NCI-H748 (cell line): ENCODE results near the gene KLHL9.
A peak's percentile ranks its signal among the peaks of the same experiment; 100 is the strongest.

Experiments used
- DNase-seq: peaks from one replicate; lab custom pipeline; 2025; ENCODE audit not compliant: unreplicated experiment; lab: John Stamatoyannopoulos, UW

KLHL9 gene

DNA sequence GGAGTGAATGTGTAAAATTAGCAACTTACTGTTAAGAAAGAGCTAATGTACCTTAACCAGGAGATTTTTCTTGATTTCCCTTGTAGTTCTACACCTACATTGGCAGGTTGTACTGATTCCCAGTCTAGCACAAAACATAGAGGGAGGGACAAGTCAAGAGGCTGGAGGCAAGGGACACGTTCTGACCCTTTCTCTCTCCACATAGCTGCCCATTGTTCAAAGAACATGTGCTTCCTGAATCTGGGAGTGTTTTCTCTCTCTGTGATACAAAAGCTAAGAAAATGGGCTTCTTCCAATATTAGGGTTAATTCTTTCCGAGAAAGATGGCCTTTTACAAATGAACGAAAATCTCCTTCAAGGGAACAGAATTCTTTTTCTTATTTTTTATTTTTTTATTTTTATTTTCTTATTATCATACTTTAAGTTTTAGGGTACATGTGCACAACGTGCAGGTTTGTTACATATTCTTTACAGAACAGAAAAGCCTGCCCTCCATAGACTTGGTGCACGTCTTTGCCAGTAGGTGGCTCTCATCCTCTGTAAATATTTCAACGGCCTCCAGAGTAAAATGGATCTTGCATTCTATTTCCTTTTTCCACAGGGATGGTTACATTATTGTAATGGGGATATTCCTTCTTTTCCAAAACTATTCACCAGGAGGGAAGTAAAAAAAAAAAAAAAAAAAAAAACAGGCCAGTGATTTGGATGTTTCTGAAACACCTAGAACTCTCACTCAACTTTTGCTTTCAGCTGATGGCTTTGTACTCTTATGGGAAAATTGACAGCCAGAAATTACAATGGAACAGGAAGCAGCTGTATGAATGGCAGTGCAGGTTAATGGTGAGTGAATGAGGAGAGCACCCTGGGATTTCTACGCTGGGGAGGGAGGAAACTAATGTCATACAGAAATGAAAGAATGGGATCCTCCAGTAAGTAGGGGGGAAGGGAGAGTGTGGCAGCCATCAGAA, 17.0 kb downstream of the KLHL9 start:
- peak; percentile 54 for DNase-seq

- DNase-seq: no peak
Measured at GRCh38 chr9:21316860-21317259, 18.3 kb downstream of the KLHL9 start.

DNA sequence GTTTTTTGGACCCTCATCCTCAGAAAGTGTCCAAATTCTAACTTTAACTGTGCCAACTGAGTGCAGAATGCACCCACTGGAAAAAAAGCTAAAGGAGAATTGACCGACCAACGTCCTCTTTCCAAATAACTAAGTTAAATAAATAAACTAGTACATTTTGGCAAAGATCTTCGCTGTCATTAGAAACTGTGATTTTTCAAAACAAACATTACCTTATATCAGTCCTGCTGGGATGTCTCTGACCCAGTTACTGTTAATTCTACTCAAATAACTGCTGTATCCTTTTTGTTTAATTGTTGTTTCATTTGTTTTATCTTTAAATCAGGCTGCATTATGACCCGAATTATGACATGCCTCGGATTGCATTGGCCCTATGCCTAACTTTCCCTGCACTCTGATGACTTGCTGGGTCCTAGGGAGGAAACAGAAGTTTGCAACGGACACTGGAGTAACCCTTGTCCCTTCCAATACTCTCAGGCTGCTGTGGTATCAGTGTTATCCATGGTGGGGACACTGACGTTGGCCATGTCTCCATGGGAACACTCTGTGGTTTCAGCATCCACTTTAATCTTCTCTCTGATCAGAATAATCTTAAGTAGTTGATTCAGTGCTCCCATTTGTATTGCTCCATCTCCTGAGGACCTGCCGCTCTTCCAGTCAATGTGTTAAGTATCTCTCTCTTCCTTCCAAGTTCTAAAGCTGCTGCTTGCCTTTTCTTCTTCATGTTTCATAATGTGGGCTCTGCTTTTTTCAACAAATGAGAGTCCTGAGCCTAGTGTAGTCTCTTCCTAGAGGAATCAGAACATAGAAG, 19.0 kb downstream of the KLHL9 start:
- no peak for DNase-seq

DNA sequence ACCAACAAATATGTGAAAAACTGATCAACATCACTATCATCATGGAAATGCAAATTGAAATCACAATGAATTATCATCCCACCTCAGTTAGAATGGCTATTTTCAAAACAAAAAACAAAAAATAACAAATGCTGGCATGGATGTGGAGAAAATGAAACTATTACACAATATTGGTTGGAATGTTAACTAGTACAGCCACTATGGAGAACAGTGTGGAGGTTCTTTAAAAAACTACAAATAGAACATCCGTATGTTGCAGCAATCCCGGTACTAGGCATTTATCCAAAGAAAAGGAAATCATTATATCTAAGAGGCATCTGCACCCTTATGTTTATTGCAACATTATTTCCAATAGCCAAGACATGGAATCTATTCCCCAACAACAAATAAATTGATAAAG, 21.1 kb downstream of the KLHL9 start:
- no peak for DNase-seq

GRCh38 chr9:21311889-21312288, 23.3 kb downstream of the KLHL9 start:
- no peak for DNase-seq

DNA sequence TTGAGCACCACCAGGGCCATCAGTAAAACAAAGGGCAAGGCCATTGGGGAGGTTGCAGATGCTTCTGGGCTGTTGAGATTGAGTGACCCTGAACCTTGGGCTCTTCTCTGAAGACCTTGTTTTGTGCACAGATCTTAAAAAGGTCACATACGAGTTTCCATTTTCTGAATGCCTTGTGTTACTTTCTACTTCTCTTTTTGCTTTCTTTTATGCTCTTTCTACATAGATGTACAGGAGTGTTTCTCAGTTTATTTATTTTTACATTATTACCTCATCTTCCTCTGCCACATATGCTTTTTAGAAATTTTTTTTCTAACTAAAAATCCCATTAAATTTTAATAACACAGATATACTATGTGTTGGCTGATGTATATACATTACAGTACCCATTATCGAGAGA, 30.0 kb downstream of the KLHL9 start, which contains the start of gene IFNA5:
IFNA5 (minus strand) TSS at position 101 of the 400 bp plus-strand sequence; CDS start at position 44, 57 bp downstream.
- DNase-seq: no peak

- DNase-seq: no peak
Measured at GRCh38 chr9:21295992-21296391, 39.2 kb downstream of the KLHL9 start.

DNA sequence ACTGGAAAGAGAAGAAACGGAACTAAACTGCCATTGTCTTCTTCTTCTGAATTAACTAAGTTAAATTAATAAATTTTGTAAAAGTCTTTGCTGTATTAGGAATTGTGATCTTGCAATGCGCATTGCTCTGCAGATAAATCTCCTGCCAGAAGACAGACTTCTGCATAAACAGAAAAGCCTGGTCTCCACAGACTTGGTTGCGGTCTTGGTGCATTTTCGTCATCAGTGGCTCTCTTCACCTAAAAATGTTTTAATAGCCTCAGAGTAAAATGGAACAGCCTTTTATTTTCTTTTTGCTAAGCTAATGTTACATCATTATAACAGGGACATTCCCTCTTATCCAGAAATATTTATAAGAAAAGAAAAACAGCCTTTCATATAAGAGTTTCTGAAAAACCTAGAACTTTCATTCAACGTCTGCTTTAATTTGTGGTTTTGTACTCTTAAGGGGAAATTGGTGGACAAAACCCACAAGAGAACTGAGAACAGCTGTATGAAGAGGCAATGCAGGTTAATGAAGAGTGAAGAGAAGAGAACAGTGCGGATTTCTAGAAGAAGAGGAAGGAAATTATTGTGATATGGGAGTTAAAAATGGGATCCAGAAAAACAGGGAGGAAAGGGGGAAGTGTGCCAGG, 40.2 kb downstream of the KLHL9 start:
- DNase-seq: no peak

GRCh38 chr9:21294364-21294774, 40.8 kb downstream of the KLHL9 start:
- DNase-seq: no peak

- DNase-seq: no peak
Measured at GRCh38 chr9:21289848-21290247, 45.4 kb downstream of the KLHL9 start.

- no peak for DNase-seq
Measured at GRCh38 chr9:21287280-21287679, 47.9 kb downstream of the KLHL9 start.

- no peak for DNase-seq
Measured at GRCh38 chr9:21286659-21287058, 48.5 kb downstream of the KLHL9 start.

GRCh38 chr9:21286099-21286498, 49.1 kb downstream of the KLHL9 start:
- no peak for DNase-seq

DNA sequence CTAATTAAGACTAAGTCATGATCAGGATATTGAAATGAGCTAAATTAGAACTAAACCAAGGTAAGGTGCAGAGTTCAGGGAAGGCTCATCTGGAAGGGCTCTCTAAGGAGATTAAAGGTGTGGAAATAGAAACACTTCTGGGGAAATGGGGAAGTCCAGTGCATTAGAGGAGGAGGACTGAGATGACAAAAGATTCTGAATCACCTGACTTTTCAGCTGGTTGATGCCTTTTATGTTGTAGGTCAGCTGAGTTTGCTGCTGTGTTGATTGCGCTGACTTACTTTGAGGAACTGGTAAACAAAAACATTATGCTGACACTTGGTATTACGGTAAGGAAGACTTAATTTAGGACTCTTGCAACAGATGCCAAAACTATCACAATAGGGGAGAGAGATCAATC, 53.9 kb downstream of the KLHL9 start:
- no peak for DNase-seq
